ENCODE measurements around the gene PHETA1. TPM values are rescaled to one million over a fixed set of nuclear protein-coding genes. Genes with fewer than 3 reads are reported as not detected.

PHETA1 gene, protein sequence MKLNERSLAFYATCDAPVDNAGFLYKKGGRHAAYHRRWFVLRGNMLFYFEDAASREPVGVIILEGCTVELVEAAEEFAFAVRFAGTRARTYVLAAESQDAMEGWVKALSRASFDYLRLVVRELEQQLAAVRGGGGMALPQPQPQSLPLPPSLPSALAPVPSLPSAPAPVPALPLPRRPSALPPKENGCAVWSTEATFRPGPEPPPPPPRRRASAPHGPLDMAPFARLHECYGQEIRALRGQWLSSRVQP
- polyA plus RNA-seq (ENCODE audit: low read depth in 6 of 6) = 10 to 100 TPM in 1 of 6 donors, 1 to 10 TPM in 5; 5.3 to 14.7 (median 7.7) TPM

DNA sequence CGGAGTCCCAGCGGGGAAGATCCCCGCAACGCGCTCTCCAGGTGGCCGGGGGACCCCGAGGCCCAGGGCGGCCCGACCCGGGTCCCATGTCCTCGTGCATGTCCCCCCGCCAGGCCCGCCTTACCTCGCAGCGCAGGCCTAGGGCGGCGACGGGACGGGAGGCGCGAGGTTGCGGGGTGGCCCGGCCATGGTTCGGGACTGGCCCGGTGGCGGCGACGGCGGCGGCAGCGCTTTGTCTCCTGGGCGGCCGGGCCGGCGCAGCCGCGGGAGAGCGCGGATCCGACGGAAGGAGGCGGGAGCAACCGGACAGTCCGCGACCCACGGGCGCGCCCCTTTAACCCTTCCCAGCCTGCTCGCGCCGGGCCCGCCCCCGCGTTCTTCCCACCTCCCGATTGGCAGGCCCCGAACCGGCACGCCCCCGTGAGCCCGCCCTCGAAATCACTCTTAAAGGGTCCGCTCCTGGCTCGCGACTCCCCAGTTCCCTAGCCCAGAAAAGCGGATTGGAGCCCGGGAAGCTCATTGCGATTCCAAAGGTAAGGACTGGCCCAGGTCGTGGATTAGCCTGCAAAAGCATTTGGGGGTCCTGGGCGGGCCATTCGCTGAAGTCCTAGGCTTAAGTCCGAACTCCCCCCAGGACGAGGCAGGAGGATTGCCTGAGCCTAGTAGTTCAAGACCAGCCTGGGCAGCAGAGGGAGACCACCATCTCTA lies at the start of gene PHETA1:
Gene PHETA1, minus strand, starts transcription at position 308 of the 708 bp plus-strand sequence. CDS start 5,668 bp downstream, outside the sequence.
- peaks cover 0 to 6% (median 0%) of the 10 kb centered on the region in 3 donors for H3K27me3 Mint-ChIP-seq
- H3K9me3 Mint-ChIP-seq = peaks cover 0 to 3% (median 0%) of the 10 kb centered on the region in 7 donors
- peaks cover 0 to 14% of the 10 kb centered on the region in 2 donors for H3K36me3 Mint-ChIP-seq
- H3K4me1 Mint-ChIP-seq = peaks cover 24 to 34% (median 30%) of the 10 kb centered on the region in 3 donors
- peak within 1 kb of the TSS; percentile 14 to 77 (median 67) for H3K27ac Mint-ChIP-seq
- DNase-seq (peak; percentile 71), ATAC-seq (ENCODE audit: low read depth in 2 of 2) (peak; percentile 87 to 88)
- peak within 1 kb of the TSS; percentile 85 to 94 (median 90) for H3K4me3 Mint-ChIP-seq

DNA sequence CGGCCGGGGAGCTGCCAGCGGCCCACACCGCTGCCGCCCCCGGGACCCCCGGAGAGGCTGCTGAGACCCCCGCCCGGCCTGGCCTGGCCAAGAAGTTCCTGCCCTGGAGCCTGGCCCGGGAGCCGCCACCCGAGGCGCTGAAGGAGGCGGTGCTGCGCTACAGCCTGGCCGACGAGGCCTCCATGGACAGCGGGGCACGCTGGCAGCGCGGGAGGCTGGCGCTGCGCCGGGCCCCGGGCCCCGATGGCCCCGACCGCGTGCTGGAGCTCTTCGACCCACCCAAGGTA lies 49.6 kb upstream of the PHETA1 start:
- no peaks in the 10 kb centered on the region for H3K36me3 Mint-ChIP-seq
- ATAC-seq (ENCODE audit: low read depth in 2 of 2) (no peak), DNase-seq (no peak)
- peaks cover 12 to 35% (median 26%) of the 10 kb centered on the region in 3 donors for H3K4me1 Mint-ChIP-seq
- no peaks in the 10 kb centered on the region for H3K27me3 Mint-ChIP-seq
- no peak overlapping the region for H3K4me3 Mint-ChIP-seq
- H3K27ac Mint-ChIP-seq = no peak overlapping the region
- no peaks in the 10 kb centered on the region for H3K9me3 Mint-ChIP-seq

DNA sequence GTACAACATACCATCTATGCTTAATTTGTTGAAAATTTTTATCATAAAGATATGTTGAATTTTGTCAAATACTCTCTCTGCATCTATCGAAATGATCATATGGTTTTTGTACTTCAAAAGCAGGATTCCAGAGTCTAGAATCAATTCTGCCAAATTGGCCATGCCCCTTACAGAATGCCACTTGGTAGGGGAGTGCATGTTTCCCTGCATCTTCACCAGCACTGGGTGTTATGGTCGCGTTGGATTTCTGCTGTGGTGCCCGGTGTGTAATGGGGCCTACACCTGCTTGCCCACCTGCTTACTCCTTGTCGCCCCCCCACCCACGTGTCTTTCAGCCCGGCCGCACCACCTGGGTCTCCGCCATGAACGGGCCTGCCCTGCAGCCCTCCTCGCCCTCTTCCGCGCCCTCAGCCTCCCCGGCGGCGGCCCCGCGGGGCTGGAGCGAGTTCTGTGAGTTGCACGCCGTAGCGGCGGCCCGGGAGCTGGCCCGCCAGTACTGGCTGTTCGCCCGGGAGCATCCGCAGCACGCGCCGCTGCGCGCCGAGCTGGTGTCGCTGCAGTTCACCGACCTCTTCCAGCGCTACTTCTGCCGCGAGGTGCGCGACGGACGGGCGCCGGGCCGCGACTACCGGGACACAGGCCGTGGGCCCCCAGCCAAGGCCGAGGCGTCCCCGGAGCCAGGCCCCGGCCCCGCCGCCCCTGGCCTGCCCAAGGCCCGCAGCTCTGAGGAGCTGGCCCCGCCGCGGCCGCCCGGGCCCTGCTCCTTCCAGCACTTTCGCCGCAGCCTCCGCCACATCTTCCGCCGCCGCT lies 49.1 kb upstream of the PHETA1 start:
- Mint-ChIP-seq H3K27ac (peak overlapping the region in 1 of 6 donors; percentile 50), H3K9me3 (no peaks in the 10 kb centered on the region), H3K36me3 (no peaks in the 10 kb centered on the region), H3K27me3 (no peaks in the 10 kb centered on the region), H3K4me1 (peaks cover 17 to 40% (median 31%) of the 10 kb centered on the region in 3 donors), H3K4me3 (no peak overlapping the region)
- ATAC-seq (ENCODE audit: low read depth in 2 of 2) (no peak), DNase-seq (no peak)

DNA sequence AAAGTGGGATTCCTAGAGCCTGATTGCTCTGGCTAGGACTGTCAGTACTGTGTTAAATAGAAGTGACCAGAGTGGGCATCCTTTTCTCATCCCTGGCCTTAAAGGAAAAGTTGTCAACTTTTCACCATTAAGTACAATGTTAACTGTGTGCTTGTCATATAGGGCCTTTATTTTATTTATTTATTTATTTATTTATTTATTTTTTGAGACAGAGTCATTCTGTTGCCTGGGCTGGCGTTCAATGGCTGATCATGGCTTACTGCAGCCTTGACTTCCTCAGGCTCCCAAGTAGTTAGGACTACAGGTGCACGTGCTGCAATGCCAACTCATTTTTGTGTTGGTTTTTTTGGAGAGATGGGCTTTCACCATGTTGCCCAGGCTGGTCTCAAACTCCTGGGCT lies 48.4 kb upstream of the PHETA1 start:
- no peaks in the 10 kb centered on the region for H3K36me3 Mint-ChIP-seq

DNA sequence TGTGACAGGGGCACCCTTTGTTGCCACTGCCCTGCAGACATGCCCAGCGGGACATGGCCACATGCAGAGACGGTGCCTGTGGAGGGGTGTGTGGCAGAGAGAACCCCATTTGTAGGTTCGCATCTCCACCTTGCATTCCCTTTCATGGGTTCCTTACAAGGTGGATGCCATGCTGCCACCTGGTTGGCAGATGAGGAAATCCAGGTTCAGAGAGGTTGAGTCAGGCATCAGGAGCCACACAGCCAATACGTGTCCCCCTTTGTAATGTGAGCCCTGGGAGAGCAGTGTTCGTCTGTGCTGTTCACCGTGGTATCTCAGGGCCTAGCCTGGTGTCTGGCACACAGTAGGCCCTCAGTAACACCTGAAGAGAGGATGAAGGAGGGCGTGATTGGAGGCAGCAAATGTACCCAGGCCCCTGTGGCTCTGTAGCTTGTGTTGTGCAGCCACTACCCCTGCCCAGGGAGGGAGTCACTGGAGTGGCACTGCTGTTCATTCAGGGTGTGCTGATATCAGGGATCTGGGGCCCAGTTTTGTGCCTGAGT lies 45.9 kb upstream of the PHETA1 start:
- no peak for ATAC-seq (ENCODE audit: low read depth in 2 of 2)
- Mint-ChIP-seq H3K36me3 (no peaks in the 10 kb centered on the region), H3K9me3 (no peaks in the 10 kb centered on the region), H3K27ac (peak overlapping the region in 5 of 6 donors; percentile 12 to 94 (median 65)), H3K4me1 (peaks cover 43 to 62% (median 56%) of the 10 kb centered on the region in 3 donors), H3K4me3 (peak overlapping the region in 2 of 8 donors; percentile 35 to 76), H3K27me3 (no peaks in the 10 kb centered on the region)
- no peak for DNase-seq

More for the DNA sequence above, 48.4 kb upstream of the PHETA1 start:
- Mint-ChIP-seq H3K4me3 (no peak overlapping the region), H3K27me3 (no peaks in the 10 kb centered on the region), H3K4me1 (peaks cover 24 to 40% (median 34%) of the 10 kb centered on the region in 3 donors), H3K9me3 (no peaks in the 10 kb centered on the region), H3K27ac (peak overlapping the region in 1 of 6 donors; percentile 39)
- DNase-seq = no peak
- ATAC-seq (ENCODE audit: low read depth in 2 of 2) = no peak

DNA sequence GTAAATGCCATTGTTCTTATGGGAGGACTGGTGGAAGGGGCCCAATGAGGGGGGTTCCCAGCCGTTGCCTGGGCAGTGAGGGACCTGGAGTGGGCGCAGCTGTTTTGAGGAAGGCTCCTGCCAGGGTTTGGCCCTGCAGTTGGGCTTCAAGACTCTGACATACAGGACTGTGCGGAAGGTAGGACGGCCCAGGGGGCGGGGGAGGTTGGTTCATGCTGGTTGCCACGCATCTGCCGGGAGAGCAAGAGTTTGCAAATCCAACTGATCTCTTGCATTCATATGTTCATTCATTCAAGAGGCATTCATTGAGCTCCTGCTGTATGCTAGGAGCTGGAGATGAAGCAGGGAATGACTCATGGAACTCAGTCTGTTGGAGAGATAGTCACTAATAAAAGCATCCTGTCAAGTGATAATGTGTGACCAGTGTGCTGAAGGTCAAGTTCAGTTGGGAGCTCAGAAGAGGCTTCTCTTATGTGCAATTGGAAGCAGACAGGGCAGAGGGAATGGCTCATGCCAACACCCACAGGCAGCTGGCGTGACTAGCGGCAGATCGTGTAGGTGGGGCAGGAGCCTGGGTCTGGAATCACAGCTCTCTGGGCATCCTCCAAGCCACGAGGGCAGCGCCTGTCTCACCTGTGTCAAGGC lies 44.7 kb upstream of the PHETA1 start:
- DNase-seq (no peak), ATAC-seq (ENCODE audit: low read depth in 2 of 2) (no peak)
- Mint-ChIP-seq H3K36me3 (no peaks in the 10 kb centered on the region), H3K4me1 (peaks cover 47 to 73% (median 68%) of the 10 kb centered on the region in 3 donors), H3K27me3 (no peaks in the 10 kb centered on the region), H3K9me3 (no peaks in the 10 kb centered on the region), H3K4me3 (peak overlapping the region in 2 of 8 donors; percentile 4 to 6), H3K27ac (peak overlapping the region; percentile 27 to 98 (median 60))

DNA sequence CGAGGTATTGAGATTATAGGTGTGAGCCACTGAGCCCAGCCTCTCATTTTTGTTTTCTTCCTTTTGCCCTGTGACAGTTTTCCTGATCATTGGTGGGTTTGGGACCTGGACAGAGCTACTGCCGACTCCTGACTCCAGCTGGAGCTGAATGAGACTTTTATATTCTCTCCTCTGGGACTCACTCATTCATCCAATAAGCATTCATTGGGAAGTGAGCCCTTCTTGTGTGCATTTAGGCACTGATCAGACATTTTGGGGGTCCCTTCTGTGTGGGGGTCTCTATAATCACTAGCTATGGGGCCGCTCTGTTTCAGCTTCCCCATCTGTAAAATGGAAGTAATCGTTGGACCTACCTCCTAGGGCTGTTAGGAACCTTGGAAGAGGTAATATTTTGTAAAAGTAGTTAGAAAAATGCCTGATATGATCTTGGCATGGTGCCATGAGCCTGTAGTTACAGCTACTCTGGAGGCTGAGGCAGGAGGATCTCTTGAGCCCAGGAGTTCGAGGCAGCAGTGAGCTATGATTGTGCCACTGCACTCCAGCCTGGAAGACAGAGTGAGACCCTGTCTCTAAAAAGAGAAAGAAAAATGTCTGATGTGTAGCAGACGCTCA lies 44.0 kb upstream of the PHETA1 start:
- Mint-ChIP-seq H3K27me3 (no peaks in the 10 kb centered on the region), H3K36me3 (no peaks in the 10 kb centered on the region), H3K4me1 (peaks cover 53 to 79% (median 74%) of the 10 kb centered on the region in 3 donors), H3K27ac (peak overlapping the region; percentile 49 to 98 (median 94)), H3K4me3 (peak overlapping the region in 6 of 8 donors; percentile 24 to 84 (median 60)), H3K9me3 (no peaks in the 10 kb centered on the region)
- ATAC-seq (ENCODE audit: low read depth in 2 of 2) (no peak), DNase-seq (no peak)

DNA sequence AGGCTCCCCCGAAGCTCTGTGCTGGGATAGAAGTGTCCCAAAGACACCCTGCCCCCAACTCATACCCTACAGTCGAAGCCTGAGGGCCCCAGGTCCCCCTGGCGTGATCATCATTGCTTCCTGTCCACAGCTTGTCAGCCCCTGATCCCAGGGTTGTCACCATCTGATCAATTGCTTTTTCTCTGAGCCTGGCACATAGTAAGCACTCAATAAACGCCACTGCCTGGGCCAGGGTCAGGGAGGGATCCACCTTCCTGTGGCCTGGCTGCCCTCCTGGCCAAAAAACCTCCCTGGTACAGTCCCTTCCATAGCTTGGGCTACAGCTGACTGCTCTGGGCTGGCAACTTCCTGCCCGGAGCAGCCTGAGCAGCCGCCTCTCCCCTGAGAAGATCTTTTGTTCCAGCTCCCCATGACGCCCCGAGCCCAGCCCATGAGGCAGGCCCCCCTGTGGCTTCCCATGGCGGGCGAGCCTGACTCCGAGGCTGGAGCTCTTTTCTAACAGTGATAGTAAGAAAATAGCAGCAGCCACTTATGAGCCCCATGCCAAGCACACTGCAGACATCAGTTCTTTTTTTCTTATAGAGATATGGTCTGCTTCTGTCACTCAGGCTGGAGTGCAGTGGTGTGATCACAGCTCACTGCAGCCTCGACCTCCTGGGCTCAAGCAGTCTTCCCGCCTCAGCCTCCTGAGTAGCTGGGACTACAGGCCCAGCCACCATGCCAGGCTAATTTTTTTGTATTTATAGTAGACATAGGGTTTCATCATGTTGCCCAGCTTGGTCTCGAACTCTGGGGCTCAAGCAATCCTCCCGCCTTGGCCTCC lies 43.3 kb upstream of the PHETA1 start:
- Mint-ChIP-seq H3K4me3 (peak overlapping the region; percentile 33 to 84 (median 61)), H3K36me3 (no peaks in the 10 kb centered on the region), H3K9me3 (no peaks in the 10 kb centered on the region), H3K27me3 (no peaks in the 10 kb centered on the region), H3K27ac (peak overlapping the region; percentile 85 to 98 (median 94)), H3K4me1 (peaks cover 59 to 86% (median 82%) of the 10 kb centered on the region in 3 donors)
- ATAC-seq (ENCODE audit: low read depth in 2 of 2) (peak; percentile 47 to 48), DNase-seq (no peak)

DNA sequence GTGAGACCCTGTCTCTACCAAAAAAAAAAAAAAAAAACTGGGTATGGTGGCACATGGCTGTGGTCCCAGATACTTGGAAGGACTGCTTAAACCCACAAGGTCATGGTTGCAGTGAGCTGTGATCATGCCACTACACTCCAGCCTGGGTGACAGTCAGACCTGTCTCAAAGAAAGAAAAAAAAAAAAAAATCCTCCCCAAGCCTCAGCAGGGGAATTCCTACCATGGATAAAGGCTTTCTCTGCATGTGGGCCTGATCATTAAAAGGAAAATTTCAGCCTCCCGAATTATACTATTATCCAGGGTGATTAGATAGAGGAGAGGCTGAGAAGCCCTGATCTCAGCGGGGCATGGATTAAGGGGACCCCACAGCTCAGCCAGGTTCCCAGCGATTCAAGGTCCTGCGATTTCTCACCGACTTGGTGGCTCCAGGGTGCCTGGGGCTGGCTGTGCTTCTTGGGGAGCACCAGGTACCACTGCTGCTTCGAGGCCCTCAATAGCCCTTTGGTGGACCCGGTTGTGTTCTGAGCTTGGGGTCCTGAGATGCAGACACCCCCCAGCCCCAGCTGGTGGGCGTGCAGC lies 42.4 kb upstream of the PHETA1 start:
- Mint-ChIP-seq H3K9me3 (no peaks in the 10 kb centered on the region), H3K27ac (peak overlapping the region; percentile 9 to 99 (median 72)), H3K4me1 (peaks cover 65 to 87% (median 82%) of the 10 kb centered on the region in 3 donors), H3K36me3 (no peaks in the 10 kb centered on the region), H3K27me3 (no peaks in the 10 kb centered on the region), H3K4me3 (peak overlapping the region in 7 of 8 donors; percentile 3 to 84 (median 40))
- ATAC-seq (ENCODE audit: low read depth in 2 of 2) = no peak
- no peak for DNase-seq

DNA sequence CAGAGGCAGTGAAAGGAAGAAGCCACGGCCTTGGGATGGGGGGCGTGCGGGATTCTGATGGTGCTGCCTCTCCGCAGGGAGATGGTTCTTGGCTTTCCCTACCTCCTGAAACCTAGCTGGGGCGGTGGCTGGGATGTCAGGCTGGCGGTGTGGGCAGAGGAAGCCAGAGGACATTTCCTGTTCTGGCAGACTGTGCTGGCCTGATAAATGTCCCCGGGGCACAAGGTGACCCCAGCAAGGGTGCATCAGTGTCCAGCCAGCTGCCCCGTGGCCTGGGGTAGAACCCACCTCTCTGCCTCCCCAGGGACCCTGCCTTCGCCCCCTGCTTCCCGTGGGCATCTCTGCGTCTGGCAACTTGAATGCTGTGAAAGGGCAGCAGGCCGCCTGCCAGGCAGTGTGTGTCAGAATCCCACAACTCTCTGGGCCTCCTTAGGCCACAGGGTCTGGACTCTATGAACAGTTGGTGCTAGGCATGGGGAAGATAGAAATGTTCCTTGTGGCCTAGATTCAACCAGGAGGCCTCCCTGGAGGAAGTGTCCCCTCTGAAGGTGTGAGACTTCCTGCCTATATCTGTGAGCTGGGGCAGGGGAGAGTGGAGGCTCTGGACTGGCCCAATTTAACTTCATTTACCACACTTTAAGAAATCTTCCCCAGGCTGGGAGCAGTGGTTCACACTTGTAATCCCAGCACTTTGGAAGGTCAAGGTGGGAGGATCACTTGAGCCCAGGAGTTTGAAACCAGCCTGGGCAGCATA lies 41.7 kb upstream of the PHETA1 start:
- Mint-ChIP-seq H3K36me3 (no peaks in the 10 kb centered on the region), H3K4me3 (peak overlapping the region; percentile 25 to 84 (median 44)), H3K4me1 (peaks cover 65 to 83% (median 82%) of the 10 kb centered on the region in 3 donors), H3K27ac (peak overlapping the region; percentile 68 to 99 (median 90)), H3K9me3 (no peaks in the 10 kb centered on the region), H3K27me3 (no peaks in the 10 kb centered on the region)
- no peak for ATAC-seq (ENCODE audit: low read depth in 2 of 2)
- no peak for DNase-seq

Data from naive B cell (primary cell).